IMR-90 (cell line): Measurements from ENCODE around the gene SH3BP5. TPM values are rescaled to one million over a fixed set of nuclear protein-coding genes. Genes with fewer than 3 reads are reported as not detected.

ENCODE experiments used
- ATAC-seq: fragments of 200-7000 bp; cut with Tn5 transposase; 2 replicates; pipeline ENCODE4 v1.9.1; 2020; ENCODE audit warnings: low read depth, mild to moderate bottlenecking, moderate library complexity
- BruUV-seq: library from RNA; stranded (reverse); fragments of 400-500 nt; replicated peaks from 2 replicates; lab custom pipeline; 2021; lab: Mats Ljungman, UMichigan
- CTCF ChIA-PET: fragments of 300-600 bp; formaldehyde crosslinking; extraction: SDS; loops from one replicate; lab custom pipeline; 2021; ENCODE audit warnings: antibody characterized with exemption; lab: Yijun Ruan, JAX
- POLR2A ChIA-PET: fragments of 300-600 bp; sonication (Branson Sonifier 250); formaldehyde crosslinking; loops from one replicate; lab custom pipeline; 2022; ENCODE audit warnings: antibody characterized with exemption; ENCODE audit not compliant: unreplicated experiment; lab: Charles Lee
- DNase-seq: peaks from one replicate; pipeline ENCODE4 v3.0.0; 2013
- H2AFZ ChIP-seq: replicated peaks from 2 replicates; pipeline ENCODE3; 2013; ENCODE audit warnings: low read length, mild to moderate bottlenecking; ENCODE audit not compliant: poor library complexity
- H2AK5ac ChIP-seq: 2 replicates; pipeline ENCODE4 v1.6.1; 2013; ENCODE audit warnings: low read depth, low read length, inconsistent platforms
- H2AK9ac ChIP-seq: replicated peaks from 2 replicates; pipeline ENCODE3; 2013; ENCODE audit warnings: mild to moderate bottlenecking, low read depth, low read length, moderate library complexity; ENCODE audit not compliant: poor library complexity
- H2BK120ac ChIP-seq: 2 replicates; pipeline ENCODE4 v1.6.1; 2013; ENCODE audit warnings: low read depth, low read length, inconsistent platforms
- H2BK15ac ChIP-seq: 3 replicates; pipeline ENCODE4 v1.6.1; 2013; ENCODE audit warnings: low read depth, low read length, inconsistent platforms
- H2BK20ac ChIP-seq: 2 replicates; pipeline ENCODE4 v1.6.1; 2013; ENCODE audit warnings: low read depth, mild to moderate bottlenecking, inconsistent platforms, low read length, moderate library complexity
- H2BK5ac ChIP-seq: 2 replicates; pipeline ENCODE4 v1.6.1; 2013; ENCODE audit warnings: mild to moderate bottlenecking, low read depth, low read length, inconsistent platforms; ENCODE audit not compliant: poor library complexity, severe bottlenecking
- H3K14ac ChIP-seq: replicated peaks from 2 replicates; pipeline ENCODE4 v1.6.1; 2013; ENCODE audit warnings: low read depth, low read length, inconsistent platforms
- H3K18ac ChIP-seq: 2 replicates; pipeline ENCODE4 v1.6.1; 2013; ENCODE audit warnings: low read depth, low read length, control low read depth
- H3K23ac ChIP-seq: 2 replicates; pipeline ENCODE4 v1.6.1; 2013; ENCODE audit warnings: low read depth, low read length, inconsistent platforms
- H3K27ac ChIP-seq: 2 replicates; pipeline ENCODE4 v1.5.1; 2013; ENCODE audit warnings: mild to moderate bottlenecking, control low read depth, low read length; ENCODE audit not compliant: insufficient read depth
- H3K27me3 ChIP-seq: 2 replicates; pipeline ENCODE4 v1.6.1; 2013; ENCODE audit warnings: low read length; ENCODE audit not compliant: control insufficient read depth, insufficient read depth
- H3K36me3 ChIP-seq: 2 replicates; pipeline ENCODE4 v1.6.1; 2013; ENCODE audit warnings: low read length, mixed read lengths; ENCODE audit not compliant: control insufficient read depth, insufficient read depth
- H3K4ac ChIP-seq: 2 replicates; pipeline ENCODE4 v1.6.1; 2013; ENCODE audit warnings: low read depth, low read length, inconsistent platforms
- H3K4me1 ChIP-seq: 2 replicates; pipeline ENCODE4 v1.6.1; 2013; ENCODE audit warnings: low read length, mixed read lengths; ENCODE audit not compliant: control insufficient read depth, insufficient read depth
- H3K4me2 ChIP-seq: 2 replicates; pipeline ENCODE4 v1.6.1; 2013; ENCODE audit warnings: low read depth, mild to moderate bottlenecking, control low read depth, low read length, moderate library complexity
- H3K4me3 ChIP-seq: 2 replicates; pipeline ENCODE4 v1.5.1; 2013; ENCODE audit warnings: low read depth, mild to moderate bottlenecking, control low read depth, low read length, moderate library complexity; ENCODE audit not compliant: insufficient read depth
- H3K56ac ChIP-seq: 2 replicates; pipeline ENCODE4 v1.6.1; 2013; ENCODE audit warnings: low read length, inconsistent platforms; ENCODE audit not compliant: insufficient read depth; ENCODE audit errors: extremely low read depth
- H3K79me1 ChIP-seq, 2 experiments: 2 replicates each; pipeline ENCODE4 v1.6.1; 2013; ENCODE audit warnings: low read length in 2 of 2, inconsistent platforms in 1 of 2, low read depth in 1 of 2
- H3K9ac ChIP-seq: 2 replicates; pipeline ENCODE4 v1.6.1; 2013; ENCODE audit warnings: low read depth, low read length, control low read depth
- H3K9me1 ChIP-seq: 2 replicates; pipeline ENCODE4 v1.6.1; 2013; ENCODE audit warnings: low read length, inconsistent platforms; ENCODE audit not compliant: insufficient read depth
- H3K9me3 ChIP-seq: 2 replicates; pipeline ENCODE4 v1.6.1; 2013; ENCODE audit warnings: low read length; ENCODE audit not compliant: control insufficient read depth, insufficient read depth
- H4K20me1 ChIP-seq: 2 replicates; pipeline ENCODE4 v1.6.1; 2013; ENCODE audit warnings: low read length, inconsistent platforms; ENCODE audit not compliant: insufficient read depth
- H4K5ac ChIP-seq: 2 replicates; pipeline ENCODE4 v1.6.1; 2013; ENCODE audit warnings: mild to moderate bottlenecking, low read depth, low read length, control low read depth
- H4K8ac ChIP-seq, 2 experiments: 2 replicates each; pipeline ENCODE4 v1.6.1; 2013; ENCODE audit warnings: low read depth in 2 of 2, low read length in 2 of 2, control low read depth in 1 of 2, inconsistent platforms in 1 of 2
- H4K91ac ChIP-seq: 2 replicates; pipeline ENCODE4 v1.6.1; 2013; ENCODE audit warnings: low read depth, low read length, inconsistent platforms; ENCODE audit not compliant: insufficient read depth
- BHLHE40 ChIP-seq: fragments of 150-350 bp; IDR thresholded peaks from 2 replicates; pipeline ENCODE4 v1.6.1; 2016; ENCODE audit warnings: mild to moderate bottlenecking, low read depth, low read length
- MAFK ChIP-seq: IDR thresholded peaks from 2 replicates; pipeline ENCODE4 v1.6.1; 2012; ENCODE audit warnings: low read depth, low read length, improper control_type of control experiment
- MAZ ChIP-seq: IDR thresholded peaks from 2 replicates; pipeline ENCODE4 v1.6.1; 2012; ENCODE audit warnings: low read depth, mild to moderate bottlenecking, low read length, improper control_type of control experiment, moderate library complexity, borderline replicate concordance
- MXI1 ChIP-seq: IDR thresholded peaks from 2 replicates; pipeline ENCODE4 v1.6.1; 2012; ENCODE audit warnings: low read depth, mild to moderate bottlenecking, low read length, moderate library complexity, borderline replicate concordance
- NFE2L2 ChIP-seq: fragments of 150-350 bp; IDR thresholded peaks from 2 replicates; pipeline ENCODE4 v1.6.1; 2016; ENCODE audit warnings: low read depth, mild to moderate bottlenecking, low read length
- RAD21 ChIP-seq: IDR thresholded peaks from 2 replicates; pipeline ENCODE4 v1.6.1; 2012; ENCODE audit warnings: low read length, improper control_type of control experiment
- RCOR1 ChIP-seq: IDR thresholded peaks from 2 replicates; pipeline ENCODE4 v1.6.1; 2012; ENCODE audit warnings: mild to moderate bottlenecking, low read length, improper control_type of control experiment; ENCODE audit not compliant: insufficient replicate concordance
- WGBS, 2 experiments: methylation state at CpG; one replicate each; pipeline versions ENCODE4 v1.1.5 to v1.1.7; 2013; ENCODE audit warnings: missing lambda C conversion rate in 2 of 2; ENCODE audit not compliant: insufficient read length in 1 of 2; ENCODE audit errors: extremely low coverage in 2 of 2; 5-methylcytosine and 5-hydroxymethylcytosine counted together
- dilution Hi-C: fragments of 300-500 bp; cut with HindIII; formaldehyde crosslinking; loops from one replicate; pipeline ENCODE4 v1.14.3; 2018; ENCODE audit warnings: low sequenced_read_pairs; ENCODE audit not compliant: unreplicated experiment
- in situ Hi-C: fragments of 300-500 bp; cut with MboI; formaldehyde crosslinking; loops from 3 replicates; pipeline ENCODE4 v1.14.3; 2019; ENCODE audit warnings: low sequenced_read_pairs, inconsistent platforms, mixed read lengths
- intact Hi-C: fragments of 100-400 bp; cut with micrococcal nuclease; formaldehyde crosslinking; loops from 2 replicates; pipeline ENCODE4 v1.10.0; 2022
- polyA plus RNA-seq, 3 experiments: library from polyadenylated mRNA; depleted of rRNA; stranded (reverse); fragments of >200 nt; gene quantifications; 2 replicates each; pipeline ENCODE4 v1.2.3, GENCODE V29; 2012; ENCODE audit warnings: low replicate concordance in 1 of 3
- total RNA-seq: library from RNA; depleted of rRNA; stranded (reverse); fragments of >200 nt; gene quantifications from 2 replicates; pipeline ENCODE4 v1.2.3, GENCODE V29; 2012
- TF ChIP-seq, protein P1 (sequence below): fragments of 150-350 bp; IDR thresholded peaks from 2 replicates; pipeline ENCODE4 v1.6.1; 2016; ENCODE audit warnings: low read depth, mild to moderate bottlenecking, low read length, moderate library complexity, borderline replicate concordance
- TF ChIP-seq, protein P2 (sequence below): conservative IDR thresholded peaks from 2 replicates; pipeline ENCODE4 v1.5.1; 2012; ENCODE audit warnings: mild to moderate bottlenecking, low read depth, low read length, improper control_type of control experiment

SH3BP5 gene
- total and polyA plus RNA-seq, 2 of the 4 experiments (the other 2 are of a cell fraction), result 14.0 to 23.5 TPM

DNA sequence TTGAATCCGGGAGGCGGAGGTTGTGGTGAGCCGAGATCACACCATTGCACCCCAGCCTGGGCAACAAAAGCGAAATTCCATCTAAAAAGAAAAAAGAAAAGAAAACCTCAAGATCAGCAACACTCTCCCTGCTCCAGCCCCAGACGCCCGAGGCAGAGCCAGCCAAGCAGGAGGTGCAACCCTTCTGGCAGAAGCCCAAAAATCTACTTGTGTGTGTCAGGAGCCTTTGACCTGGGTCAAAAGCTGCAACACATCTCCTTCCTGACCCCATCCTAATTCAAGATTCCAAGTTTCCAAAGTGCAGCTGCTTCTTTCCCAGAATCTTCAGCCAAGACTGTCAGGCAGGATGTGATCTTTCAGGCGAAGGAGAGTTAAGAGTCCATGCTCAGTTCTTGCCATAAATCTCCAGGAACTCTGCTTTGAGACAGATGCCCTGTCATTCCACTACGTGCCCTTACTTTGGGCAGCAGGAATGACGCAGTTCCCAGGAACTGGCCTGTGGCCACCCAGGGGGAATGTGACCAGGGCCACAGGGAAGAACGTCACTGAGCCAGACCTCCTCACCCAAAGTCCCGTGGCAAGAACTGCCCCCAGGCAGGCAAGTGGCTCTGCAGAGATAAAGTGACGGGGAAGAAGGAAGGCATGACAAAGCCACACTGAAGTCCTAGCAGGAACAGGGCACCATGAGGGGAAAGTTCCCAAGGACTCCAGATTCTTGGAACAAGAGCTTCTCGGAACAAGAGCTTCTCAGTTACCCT, 39.4 kb downstream of the SH3BP5 start (continued):
- TF ChIP-seq RCOR1, result no peak

DNA sequence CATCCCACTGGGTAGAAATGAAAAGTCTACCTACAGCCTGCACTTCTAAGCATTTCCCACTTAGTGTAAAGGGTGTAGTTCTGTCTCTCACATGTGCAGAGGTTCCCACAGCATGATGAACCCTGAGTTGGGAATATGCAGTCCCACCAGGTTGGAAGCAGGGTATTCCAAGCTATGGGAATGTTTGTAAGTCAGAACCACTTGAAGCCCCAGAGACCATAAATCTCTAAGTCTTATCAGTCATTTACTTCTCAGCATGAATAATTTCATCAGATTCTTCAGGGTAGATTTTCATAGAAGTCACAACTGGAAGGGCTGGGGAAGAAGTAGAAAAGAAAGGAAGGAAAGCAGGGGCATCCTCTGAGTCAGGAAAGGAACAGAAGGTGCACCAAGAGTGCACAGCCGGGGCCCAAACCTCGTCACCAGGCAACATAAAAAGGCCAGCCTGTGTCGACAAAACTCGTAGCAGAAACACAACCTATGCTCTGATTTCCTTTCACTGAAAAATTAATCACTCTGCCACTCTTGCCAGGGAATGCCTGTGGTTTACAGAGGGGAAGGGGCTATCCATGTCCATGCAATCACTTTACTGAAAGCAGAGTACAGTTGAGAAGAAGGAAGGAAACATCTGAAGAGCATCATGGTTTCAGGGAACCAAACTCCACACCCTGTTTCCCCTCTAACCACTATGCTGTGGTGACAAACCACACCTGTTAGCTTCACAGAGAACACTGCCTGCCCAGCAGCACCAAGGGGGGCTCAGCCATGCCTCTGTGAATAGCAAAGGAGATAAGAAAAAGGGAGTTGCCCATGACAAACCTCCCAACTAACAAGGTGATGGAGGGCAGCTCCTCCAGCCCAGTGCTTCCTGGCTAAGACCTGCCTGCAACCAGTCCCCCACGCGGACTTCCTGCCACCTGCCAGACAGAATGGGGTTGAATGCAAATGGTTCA, 40.5 kb downstream of the SH3BP5 start:
- Histone ChIP-seq H2BK120ac (no peak overlapping the region), H3K18ac (no peak overlapping the region), H4K91ac (no peak overlapping the region), H2BK15ac (no peak overlapping the region), H3K14ac (no peak overlapping the region), H4K20me1 (no peaks in the 10 kb centered on the region), H3K36me3 (no peaks in the 10 kb centered on the region), H4K8ac (no peak overlapping the region), H2AK5ac (no peak overlapping the region), H3K23ac (peak overlapping the region; percentile 1; the same call in 1 of the 2 replicates), H3K56ac (no peak overlapping the region), H2AK9ac (no peak overlapping the region), H3K27ac (no peak overlapping the region), H2AFZ (no peak overlapping the region), H3K9me3 (no peaks in the 10 kb centered on the region), H3K9me1 (no peaks in the 10 kb centered on the region), H3K4ac (no peak overlapping the region), H3K4me1 (peaks cover 7% of the 10 kb centered on the region), H3K4me3 (no peak overlapping the region), H4K5ac (no peak overlapping the region), H2BK5ac (no peak overlapping the region), H2BK20ac (no peak overlapping the region), H3K79me1 (peaks cover 0 to 1% of the 10 kb centered on the region in 2 experiments; a peak in 1 of 4 replicates), H3K4me2 (no peak overlapping the region), H3K9ac (no peak overlapping the region), H3K27me3 (no peaks in the 10 kb centered on the region)
- intact Hi-C loops, result no loop called here
- dilution Hi-C loops, result no loop called here
- in situ Hi-C loops, result no loop called here
- no TSS peak for BruUV-seq
- DNase-seq (no peak), ATAC-seq (no peak)
- no CpG with 5 or more reads among the region's 6 CpGs for WGBS, 2 experiments
- ChIA-PET CTCF (no interaction called here), POLR2A (no interaction called here)
- TF ChIP-seq RAD21 (no peak), MAZ (no peak), MXI1 (no peak), NFE2L2 (no peak), BHLHE40 (no peak), MAFK (no peak), RCOR1 (no peak)
- TF ChIP-seq, protein P1, sequence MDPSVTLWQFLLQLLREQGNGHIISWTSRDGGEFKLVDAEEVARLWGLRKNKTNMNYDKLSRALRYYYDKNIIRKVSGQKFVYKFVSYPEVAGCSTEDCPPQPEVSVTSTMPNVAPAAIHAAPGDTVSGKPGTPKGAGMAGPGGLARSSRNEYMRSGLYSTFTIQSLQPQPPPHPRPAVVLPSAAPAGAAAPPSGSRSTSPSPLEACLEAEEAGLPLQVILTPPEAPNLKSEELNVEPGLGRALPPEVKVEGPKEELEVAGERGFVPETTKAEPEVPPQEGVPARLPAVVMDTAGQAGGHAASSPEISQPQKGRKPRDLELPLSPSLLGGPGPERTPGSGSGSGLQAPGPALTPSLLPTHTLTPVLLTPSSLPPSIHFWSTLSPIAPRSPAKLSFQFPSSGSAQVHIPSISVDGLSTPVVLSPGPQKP, result no peak
- TF ChIP-seq, protein P2, sequence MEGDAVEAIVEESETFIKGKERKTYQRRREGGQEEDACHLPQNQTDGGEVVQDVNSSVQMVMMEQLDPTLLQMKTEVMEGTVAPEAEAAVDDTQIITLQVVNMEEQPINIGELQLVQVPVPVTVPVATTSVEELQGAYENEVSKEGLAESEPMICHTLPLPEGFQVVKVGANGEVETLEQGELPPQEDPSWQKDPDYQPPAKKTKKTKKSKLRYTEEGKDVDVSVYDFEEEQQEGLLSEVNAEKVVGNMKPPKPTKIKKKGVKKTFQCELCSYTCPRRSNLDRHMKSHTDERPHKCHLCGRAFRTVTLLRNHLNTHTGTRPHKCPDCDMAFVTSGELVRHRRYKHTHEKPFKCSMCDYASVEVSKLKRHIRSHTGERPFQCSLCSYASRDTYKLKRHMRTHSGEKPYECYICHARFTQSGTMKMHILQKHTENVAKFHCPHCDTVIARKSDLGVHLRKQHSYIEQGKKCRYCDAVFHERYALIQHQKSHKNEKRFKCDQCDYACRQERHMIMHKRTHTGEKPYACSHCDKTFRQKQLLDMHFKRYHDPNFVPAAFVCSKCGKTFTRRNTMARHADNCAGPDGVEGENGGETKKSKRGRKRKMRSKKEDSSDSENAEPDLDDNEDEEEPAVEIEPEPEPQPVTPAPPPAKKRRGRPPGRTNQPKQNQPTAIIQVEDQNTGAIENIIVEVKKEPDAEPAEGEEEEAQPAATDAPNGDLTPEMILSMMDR, result no peak
